ENCODE results near the gene SASS6.

The SASS6 gene

GRCh38 chr1:100045206-100045605, 87.5 kb downstream of the SASS6 start:
- DNase-seq (ENCODE audit: low read depth), result no peak

DNA sequence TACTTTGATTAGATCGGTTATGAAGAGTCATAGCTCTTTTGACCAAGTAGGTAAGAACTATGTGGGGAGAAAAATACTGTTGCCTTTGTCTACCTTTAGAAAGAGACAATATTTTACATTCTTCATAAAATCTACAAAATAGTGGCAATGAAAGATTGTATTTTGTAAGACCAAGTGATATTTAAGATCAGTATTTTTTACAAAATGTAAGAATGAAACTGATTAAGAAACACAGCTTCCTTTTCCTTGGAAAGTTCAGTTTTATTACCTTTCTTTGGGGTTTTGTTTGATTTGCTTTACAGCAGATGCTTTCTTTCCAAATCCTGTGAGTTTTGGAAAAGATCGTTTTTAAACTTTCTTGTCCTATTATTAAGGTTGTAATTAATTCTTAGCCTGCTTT, 93.1 kb downstream of the SASS6 start:
- DNase-seq (ENCODE audit: low read depth), result no peak

DNA sequence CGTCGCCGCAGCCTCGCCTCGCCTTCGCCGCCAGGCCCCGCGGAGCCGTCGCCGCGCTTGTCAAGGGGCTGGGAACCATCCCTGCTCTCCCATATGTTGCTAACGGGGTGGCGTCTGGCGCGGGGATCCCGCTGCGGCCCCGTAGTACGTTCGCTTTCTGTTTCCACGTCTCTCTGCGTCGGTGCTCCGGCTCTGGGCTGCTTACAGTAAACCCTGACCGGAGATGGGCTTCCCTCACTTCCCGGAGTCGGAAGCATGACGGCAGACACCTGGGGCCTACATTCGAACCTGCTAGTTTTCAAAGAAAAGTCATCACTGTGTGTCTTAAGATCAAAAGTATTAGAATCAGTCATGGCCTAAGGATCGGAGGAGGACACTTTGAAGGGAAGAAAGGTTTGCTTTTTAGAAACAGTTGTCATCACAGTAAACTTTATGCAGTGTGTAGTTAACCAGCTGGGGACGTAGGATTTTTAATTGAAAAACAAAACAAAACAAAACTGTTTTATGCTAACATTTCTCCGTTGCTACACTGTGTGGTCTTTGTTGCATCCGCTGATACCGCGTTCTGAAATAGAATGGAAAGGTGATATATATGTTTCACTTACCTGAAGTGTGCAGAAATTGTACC, 94.0 kb downstream of the SASS6 start:
- peak; percentile 33 for DNase-seq (ENCODE audit: low read depth)

DNA sequence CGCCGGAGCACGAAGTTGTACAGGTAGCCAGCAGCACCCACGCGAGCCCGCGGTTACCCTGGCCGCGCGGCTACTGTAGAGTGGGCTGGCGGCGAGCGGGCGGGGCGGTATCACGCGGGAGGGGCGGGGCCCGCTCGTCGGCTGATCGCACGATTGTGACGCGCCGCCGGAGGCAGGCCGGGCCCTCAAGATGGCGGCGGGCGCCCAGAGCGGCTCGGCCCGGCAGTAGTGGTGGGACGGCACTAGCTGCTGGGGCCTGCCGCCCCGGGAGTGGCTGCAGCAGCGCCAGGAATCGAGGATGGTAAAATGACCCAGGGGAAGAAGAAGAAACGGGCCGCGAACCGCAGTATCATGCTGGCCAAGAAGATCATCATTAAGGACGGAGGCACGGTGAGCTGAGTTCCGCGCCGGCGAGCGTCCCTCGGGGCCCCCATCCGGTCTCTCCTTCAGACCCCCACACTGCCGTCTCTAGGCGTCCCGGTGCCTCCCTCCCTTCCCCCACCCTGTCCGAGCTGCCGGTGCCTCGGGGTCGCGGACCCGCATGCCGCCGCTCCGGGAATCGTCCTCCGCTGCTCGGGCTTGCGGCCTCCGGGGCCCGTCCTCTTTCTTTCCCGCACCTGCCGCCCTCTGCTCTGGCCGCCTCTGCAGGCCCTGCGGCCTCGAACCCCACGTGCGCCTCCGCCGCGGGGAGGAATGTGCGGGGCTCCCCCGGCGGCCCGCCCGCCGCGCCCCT, 94.6 kb downstream of the SASS6 start:
- DNase-seq (ENCODE audit: low read depth), result peak; percentile 35

GRCh38 chr1:100037656-100037926, 95.1 kb downstream of the SASS6 start:
- DNase-seq (ENCODE audit: low read depth), result peak; percentile 8

DNA sequence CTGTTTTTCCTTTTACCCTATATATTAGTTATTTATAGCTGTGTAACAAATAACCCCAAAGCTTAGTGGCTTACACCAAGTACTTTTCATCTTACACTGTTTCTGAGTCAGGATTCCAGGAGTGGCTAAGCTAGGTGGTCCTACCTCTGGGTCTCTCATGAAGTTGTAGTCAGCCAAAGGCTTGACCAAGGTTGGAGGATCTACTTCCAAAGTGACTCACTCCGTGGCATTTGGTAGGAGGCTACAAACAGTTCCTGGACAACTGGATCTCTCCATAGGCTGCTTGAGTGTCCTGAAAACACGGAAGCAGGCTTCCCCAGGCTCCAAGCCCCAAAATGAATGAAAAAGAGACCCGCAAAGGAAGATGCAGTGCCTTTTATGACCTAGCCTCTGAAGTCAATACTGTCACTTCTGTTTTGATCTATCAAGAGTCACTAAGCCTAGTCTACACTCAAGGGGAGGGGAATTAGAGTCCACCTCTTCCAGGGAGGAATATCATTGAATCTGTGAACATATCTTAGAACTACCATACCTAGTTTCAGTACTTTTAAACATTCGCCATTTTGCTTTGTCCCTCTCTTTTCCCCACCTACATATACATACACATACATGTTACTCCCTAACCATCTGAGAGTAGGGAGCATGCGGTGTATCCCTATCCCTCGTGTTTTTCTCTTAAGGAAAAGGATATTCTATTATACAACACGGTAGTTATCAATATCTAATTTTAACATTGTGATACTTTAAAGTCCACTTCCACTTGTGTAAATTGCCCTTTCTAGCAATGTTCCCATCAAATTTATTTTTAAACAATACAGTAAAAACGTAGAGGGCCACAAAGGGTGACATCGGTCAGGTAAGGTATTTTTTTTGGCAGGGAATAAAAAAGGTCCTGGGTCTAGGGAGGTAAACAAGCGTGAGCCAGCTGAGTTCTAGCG, 95.7 kb downstream of the SASS6 start:
- DNase-seq (ENCODE audit: low read depth), result peak; percentile 20

GRCh38 chr1:100035214-100035613, 97.5 kb downstream of the SASS6 start:
- DNase-seq (ENCODE audit: low read depth), result no peak

DNA sequence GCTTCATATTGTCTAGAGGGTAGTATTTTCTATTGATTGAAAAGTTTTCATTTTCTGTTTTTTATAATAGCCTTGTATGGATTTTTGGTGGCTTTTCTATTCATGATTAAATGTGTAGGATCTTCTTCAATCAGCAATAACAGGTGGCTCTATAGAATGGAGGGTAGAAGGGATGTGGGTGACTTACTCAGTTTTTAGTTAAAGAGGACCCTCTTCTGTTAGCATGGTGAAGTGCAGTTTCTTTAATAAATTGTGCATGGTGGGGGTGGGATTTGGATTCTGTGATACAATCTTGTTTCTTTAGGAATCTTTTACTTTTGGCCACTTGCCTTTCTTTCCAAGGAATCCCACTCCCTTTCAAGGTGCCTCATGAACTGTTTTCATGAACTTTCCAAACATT, 98.3 kb downstream of the SASS6 start:
- DNase-seq (ENCODE audit: low read depth), result no peak

Measured in HS-5 (cell line).